Neural cell (in vitro differentiated cells): Measurements from ENCODE around the gene LMBRD2. TPM values are rescaled to one million over a fixed set of nuclear protein-coding genes. Genes with fewer than 3 reads are reported as not detected.
"Not testable (repeated sequence)": the region's sequence is repeated elsewhere in the genome, so short reads cannot be mapped to it uniquely, and the experiment has no call there.

Experiments used
- H2AFZ ChIP-seq: fragments of 200-600, 300-800 bp; sonication (generic), shearing (Covaris generic); 2 replicates; pipeline ENCODE4 v1.6.0; 2014; ENCODE audit warnings: low read depth, mild to moderate bottlenecking, antibody characterized with exemption, low read length, moderate library complexity
- H3F3A ChIP-seq: fragments of 200-600 bp; shearing (Covaris generic); 2 replicates; pipeline ENCODE4 v1.6.1; 2016; ENCODE audit warnings: mild to moderate bottlenecking, moderate library complexity, mixed read lengths, antibody characterized with exemption, low read length; ENCODE audit not compliant: insufficient read depth, poor library complexity, severe bottlenecking
- H3K27ac ChIP-seq: fragments of 200-600, 300-800 bp; sonication (generic), shearing (Covaris generic); 2 replicates; pipeline ENCODE4 v1.5.1; 2014; ENCODE audit warnings: mild to moderate bottlenecking, low read length, moderate library complexity
- H3K27me3 ChIP-seq: fragments of 300-800, 200-600 bp; sonication (generic), shearing (Covaris generic); 2 replicates; pipeline ENCODE4 v1.6.0; 2014; ENCODE audit warnings: mild to moderate bottlenecking, low read depth, low read length, moderate library complexity; ENCODE audit not compliant: insufficient read depth
- H3K36me3 ChIP-seq: fragments of 300-800, 200-600 bp; sonication (generic), shearing (Covaris generic); 2 replicates; pipeline ENCODE4 v1.5.1; 2014; ENCODE audit warnings: mild to moderate bottlenecking, antibody characterized with exemption, low read length, moderate library complexity; ENCODE audit not compliant: insufficient read depth
- H3K4me2 ChIP-seq: fragments of 300-800, 200-600 bp; sonication (generic), shearing (Covaris generic); 2 replicates; pipeline ENCODE4 v1.6.0; 2014; ENCODE audit warnings: mild to moderate bottlenecking, low read length
- H3K4me3 ChIP-seq: fragments of 300-800, 200-600 bp; sonication (generic), shearing (Covaris generic); 2 replicates; pipeline ENCODE4 v1.5.1; 2014; ENCODE audit warnings: mild to moderate bottlenecking, low read length, moderate library complexity
- H3K79me2 ChIP-seq: fragments of 200-600 bp; shearing (Covaris generic); replicated peaks from 2 replicates; pipeline ENCODE4 v1.6.0; 2014; ENCODE audit warnings: mild to moderate bottlenecking, low read length, moderate library complexity; ENCODE audit not compliant: insufficient read depth
- H3K9ac ChIP-seq: fragments of 300-800, 200-600 bp; sonication (generic), shearing (Covaris generic); 2 replicates; pipeline ENCODE4 v1.6.1; 2016; ENCODE audit warnings: mild to moderate bottlenecking, low read length, mixed read lengths
- H3K9me2 ChIP-seq: fragments of 200-600 bp; shearing (Covaris generic); 2 replicates; pipeline ENCODE4 v1.6.1; 2016; ENCODE audit warnings: mild to moderate bottlenecking, low read length, mixed read lengths; ENCODE audit not compliant: insufficient read depth
- H3K9me3 ChIP-seq: fragments of 200-600, 300-800 bp; sonication (generic), shearing (Covaris generic); 2 replicates; pipeline ENCODE4 v1.6.1; 2016; ENCODE audit warnings: mild to moderate bottlenecking, mixed run types, low read length, moderate library complexity, mixed read lengths
- H4K20me1 ChIP-seq: fragments of 200-600 bp; shearing (Covaris generic); 2 replicates; pipeline ENCODE4 v1.6.1; 2016; ENCODE audit warnings: mild to moderate bottlenecking, mixed run types; ENCODE audit not compliant: insufficient read depth
- CTCF ChIP-seq: fragments of 450-650 bp; IDR thresholded peaks from 2 replicates; pipeline ENCODE4 v1.5.1; 2014; ENCODE audit warnings: antibody characterized with exemption, mild to moderate bottlenecking, moderate library complexity; ENCODE audit not compliant: poor library complexity, severe bottlenecking
- EP300 ChIP-seq: fragments of 450-650 bp; conservative IDR thresholded peaks from 2 replicates; pipeline ENCODE4 v1.6.1; 2014; ENCODE audit warnings: antibody characterized with exemption, mild to moderate bottlenecking, moderate library complexity; ENCODE audit not compliant: poor library complexity, severe bottlenecking
- EZH2 ChIP-seq: fragments of 200-600, 300-800 bp; shearing (Covaris generic), sonication (generic); IDR thresholded peaks from 2 replicates; pipeline ENCODE4 v1.6.1; 2014; ENCODE audit warnings: antibody characterized with exemption, low read length, borderline replicate concordance, mild to moderate bottlenecking; ENCODE audit not compliant: insufficient read depth, poor library complexity, severe bottlenecking
- MXI1 ChIP-seq: fragments of 450-650 bp; conservative IDR thresholded peaks from 2 replicates; pipeline ENCODE4 v1.6.1; 2014; ENCODE audit warnings: antibody characterized with exemption, mild to moderate bottlenecking; ENCODE audit not compliant: poor library complexity, severe bottlenecking
- POLR2AphosphoS5 ChIP-seq: IDR thresholded peaks from 2 replicates; pipeline ENCODE4 v1.6.1; 2012
- RAD21 ChIP-seq: fragments of 450-650 bp; conservative IDR thresholded peaks from 2 replicates; pipeline ENCODE4 v1.6.1; 2014; ENCODE audit warnings: antibody characterized with exemption, mild to moderate bottlenecking, moderate library complexity
- REST ChIP-seq: IDR thresholded peaks from 2 replicates; pipeline ENCODE4 v1.6.1; 2012; ENCODE audit warnings: borderline replicate concordance
- SMC3 ChIP-seq: fragments of 450-650 bp; conservative IDR thresholded peaks from 2 replicates; pipeline ENCODE4 v1.6.1; 2014; ENCODE audit warnings: antibody characterized with exemption, mild to moderate bottlenecking, moderate library complexity; ENCODE audit not compliant: poor library complexity
- TAF1 ChIP-seq: IDR thresholded peaks from 2 replicates; pipeline ENCODE4 v1.6.1; 2012; ENCODE audit warnings: low read depth
- polyA plus RNA-seq: library from polyadenylated mRNA; depleted of rRNA; stranded (reverse); fragments of >200 nt; gene quantifications from 2 replicates; pipeline ENCODE4 v1.2.3, GENCODE V29; 2014

The LMBRD2 gene
- polyA plus RNA-seq, 1 donor from 2014 or later: 25.7 TPM

DNA sequence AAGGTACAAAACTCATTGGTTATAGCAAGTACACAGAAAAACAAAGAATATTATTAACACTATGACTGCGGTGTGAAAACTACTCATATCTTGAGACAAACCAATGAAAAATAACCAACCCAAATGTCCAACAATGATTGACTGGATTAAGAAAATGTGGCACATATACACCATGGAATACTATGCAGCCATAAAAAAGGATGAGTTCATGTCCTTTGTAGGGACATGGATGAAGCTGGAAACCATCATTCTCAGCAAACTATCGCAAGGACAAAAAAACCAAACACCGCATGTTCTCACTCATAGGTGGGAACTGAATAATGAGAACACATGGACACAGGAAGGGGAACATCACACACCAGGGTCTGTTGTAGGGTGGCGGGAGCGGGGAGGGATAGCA, 22.0 kb downstream of the LMBRD2 start:
- H3K27ac ChIP-seq, H3K4me2 ChIP-seq, H4K20me1 ChIP-seq, H3K79me2 ChIP-seq, H3F3A ChIP-seq, H2AFZ ChIP-seq, H3K36me3 ChIP-seq, H3K9me2 ChIP-seq, H3K9ac ChIP-seq, H3K9me3 ChIP-seq, H3K27me3 ChIP-seq, H3K4me3 ChIP-seq: not testable (repeated sequence)

DNA sequence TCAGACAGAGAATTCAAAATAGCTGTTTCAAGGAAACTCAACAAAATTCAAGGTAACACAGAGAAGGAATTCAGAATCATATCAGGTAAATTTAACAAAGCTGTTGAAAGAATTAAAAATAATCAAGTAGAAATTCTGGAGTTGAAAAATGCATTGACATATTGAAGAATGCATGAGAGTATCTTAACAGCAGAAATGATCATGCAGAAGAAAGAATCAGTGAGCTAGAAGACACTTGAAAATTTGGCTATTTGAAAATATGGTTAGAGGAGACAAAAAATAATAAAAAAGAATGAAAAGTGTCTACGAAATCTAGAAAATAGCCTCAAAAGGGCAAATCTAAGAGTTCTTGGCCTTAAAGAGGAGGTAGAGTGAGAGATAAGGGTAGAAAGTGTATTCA, 22.9 kb downstream of the LMBRD2 start:
- H3K4me2 ChIP-seq: no peak overlapping the region
- H3K79me2 ChIP-seq: no peaks in the 10 kb centered on the region
- H3K27ac ChIP-seq: no peak overlapping the region
- no peaks in the 10 kb centered on the region for H3K9me3 ChIP-seq
- H3F3A ChIP-seq: no peaks in the 10 kb centered on the region
- H2AFZ ChIP-seq: no peak overlapping the region
- no peaks in the 10 kb centered on the region for H4K20me1 ChIP-seq
- peaks cover 5% of the 10 kb centered on the region for H3K36me3 ChIP-seq
- no peak overlapping the region for H3K4me3 ChIP-seq
- no peaks in the 10 kb centered on the region for H3K9me2 ChIP-seq
- H3K27me3 ChIP-seq: no peaks in the 10 kb centered on the region
- TF ChIP-seq MXI1 (no peak), TAF1 (no peak), POLR2AphosphoS5 (no peak), EZH2 (no peak), RAD21 (no peak), CTCF (no peak), EP300 (no peak), REST (no peak), SMC3 (no peak)
- no peak overlapping the region for H3K9ac ChIP-seq

GRCh38 chr5:36125868-36126267, 25.8 kb downstream of the LMBRD2 start:
- no peaks in the 10 kb centered on the region for H3K27me3 ChIP-seq
- H3K4me3 ChIP-seq: no peak overlapping the region
- no peak overlapping the region for H3K27ac ChIP-seq
- no peaks in the 10 kb centered on the region for H3K79me2 ChIP-seq
- H3K4me2 ChIP-seq: no peak overlapping the region
- peaks cover 6% of the 10 kb centered on the region for H3K36me3 ChIP-seq
- H3K9me2 ChIP-seq: no peaks in the 10 kb centered on the region
- no peaks in the 10 kb centered on the region for H3K9me3 ChIP-seq
- H3F3A ChIP-seq: no peaks in the 10 kb centered on the region
- no peak overlapping the region for H3K9ac ChIP-seq
- H4K20me1 ChIP-seq: no peaks in the 10 kb centered on the region
- no peak overlapping the region for H2AFZ ChIP-seq
- no peak for TF ChIP-seq EP300
- TF ChIP-seq SMC3: no peak
- no peak for TF ChIP-seq TAF1
- TF ChIP-seq MXI1: no peak
- no peak for TF ChIP-seq EZH2
- no peak for TF ChIP-seq RAD21
- TF ChIP-seq POLR2AphosphoS5: no peak
- no peak for TF ChIP-seq CTCF
- no peak for TF ChIP-seq REST
